NCI-H1417 treated with DMSO at 0.1 percent for 48 hours (cell line): ENCODE results near the gene GPC5.

Experiments used
- DNase-seq: peaks from one replicate; lab custom pipeline; 2025; lab: John Stamatoyannopoulos, UW

The GPC5 gene

GRCh38 chr13:92362717-92363116 is 964.3 kb downstream of the GPC5 start:
- no peak for DNase-seq

GRCh38 chr13:92365904-92366303 is 967.5 kb downstream of the GPC5 start:
- no peak for DNase-seq

DNA sequence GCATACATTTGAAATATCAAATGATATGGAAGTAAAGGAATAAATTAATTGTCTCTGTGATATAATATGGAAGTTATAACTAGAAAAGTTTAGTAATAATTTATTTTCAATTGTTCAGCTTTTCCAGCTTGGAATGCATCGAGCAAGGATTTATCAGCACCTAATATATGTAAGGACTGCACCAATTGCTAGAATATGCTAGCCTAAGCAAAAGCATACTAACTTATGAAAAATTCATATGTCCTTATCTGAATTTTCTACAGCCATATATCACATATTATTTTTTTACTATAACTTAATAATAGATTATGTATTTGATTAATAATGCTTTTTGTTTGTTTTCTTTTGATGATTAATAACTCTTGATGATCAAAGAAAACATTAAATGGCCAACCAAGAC is 979.0 kb downstream of the GPC5 start:
- no peak for DNase-seq

DNA sequence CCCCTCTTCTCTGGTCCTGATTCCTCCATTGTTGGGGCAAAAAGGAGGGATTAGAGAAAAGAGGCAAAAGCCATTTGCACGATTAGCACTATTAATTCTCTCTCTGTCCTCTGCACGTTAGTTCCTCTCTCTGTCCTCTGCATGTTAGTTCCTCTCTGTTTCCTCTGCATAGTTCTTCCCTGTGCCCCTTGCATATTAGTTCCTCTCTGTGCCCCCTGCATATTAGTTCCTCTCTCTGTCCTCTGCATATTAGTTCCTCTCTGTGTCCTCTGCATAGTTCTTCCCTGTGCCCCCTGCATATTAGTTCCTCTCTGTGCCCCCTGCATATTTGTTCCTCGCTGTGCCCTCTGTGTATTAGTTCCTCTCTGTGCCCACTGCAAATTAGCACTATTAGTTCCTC is 981.0 kb downstream of the GPC5 start:
- DNase-seq: no peak

DNA sequence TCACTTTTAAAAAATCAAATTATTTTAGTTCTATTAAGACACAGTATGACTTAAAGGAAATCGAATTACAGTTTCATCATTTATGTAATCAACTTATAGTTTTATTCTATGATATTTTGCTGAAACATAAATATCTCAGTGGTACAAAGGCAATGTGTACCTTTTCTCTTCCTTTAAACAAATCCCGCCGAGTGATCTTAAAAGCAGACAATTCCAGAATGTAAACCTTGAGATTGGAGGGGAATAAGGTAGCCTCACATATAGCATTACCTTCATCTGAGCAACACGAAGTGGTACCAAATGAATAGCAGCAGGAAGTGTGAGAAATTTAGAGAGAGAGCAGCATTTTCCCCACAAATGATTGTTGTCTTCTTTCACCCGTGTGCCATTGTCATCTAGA is 986.0 kb downstream of the GPC5 start:
- no peak for DNase-seq

GRCh38 chr13:92387245-92387644 is 988.8 kb downstream of the GPC5 start:
- DNase-seq: no peak

DNA sequence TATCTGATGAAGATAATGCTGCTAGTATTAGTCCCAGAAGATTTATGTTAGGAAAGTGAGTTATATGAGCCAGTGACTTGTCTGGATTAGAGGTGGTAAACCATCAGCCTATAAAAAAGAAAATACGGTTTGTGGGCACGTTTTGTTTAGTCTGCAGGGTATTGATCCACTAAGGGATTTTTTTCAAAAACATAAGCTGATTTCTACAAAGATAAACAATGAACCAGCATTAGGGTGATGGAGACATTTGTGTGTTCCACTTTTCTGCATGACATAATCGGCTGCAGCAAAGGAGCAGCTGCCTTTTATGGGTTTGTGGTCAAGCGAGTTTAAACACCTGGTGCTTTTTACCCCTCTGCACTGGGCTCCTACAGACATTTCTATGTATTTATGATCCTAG is 991.8 kb downstream of the GPC5 start:
- DNase-seq: peak; percentile 93

DNA sequence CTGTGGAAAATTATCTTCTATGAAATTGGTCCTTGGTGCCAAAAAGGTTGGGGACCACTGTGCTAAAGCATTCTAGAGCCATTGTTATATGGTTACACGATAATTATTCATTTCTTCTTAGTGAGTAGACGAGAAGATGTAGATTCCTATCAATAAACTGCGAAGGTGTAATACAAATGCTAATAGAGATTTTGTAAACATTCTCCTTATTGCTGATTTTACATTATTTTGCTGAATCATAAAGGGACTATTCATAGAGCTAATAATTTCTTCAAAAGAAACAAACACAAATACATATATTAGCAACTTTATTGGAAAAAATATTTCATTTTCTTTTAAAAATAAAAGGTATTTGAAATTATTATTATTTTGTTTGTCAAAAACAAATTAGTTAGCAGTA is 1005.2 kb downstream of the GPC5 start:
- no peak for DNase-seq

GRCh38 chr13:92407858-92408257 is 1009.4 kb downstream of the GPC5 start:
- DNase-seq: no peak

DNA sequence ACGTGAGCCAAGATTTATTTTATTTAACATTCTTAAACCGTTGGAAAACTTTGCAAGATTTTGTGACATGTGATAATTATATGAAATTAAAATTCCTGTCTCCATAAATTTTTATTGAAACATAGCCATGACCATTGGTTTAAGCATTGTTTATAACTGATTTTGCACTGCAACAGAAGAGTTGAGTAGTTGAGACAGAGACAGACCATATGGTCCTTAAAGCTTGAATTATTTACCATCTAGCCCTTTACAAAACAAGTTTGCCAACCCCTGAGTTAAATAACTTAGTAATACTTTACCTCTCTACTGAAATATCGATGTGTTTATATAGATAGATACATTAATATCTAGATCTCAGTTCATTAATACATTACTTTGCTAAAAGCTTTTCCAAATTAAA is 1014.1 kb downstream of the GPC5 start:
- no peak for DNase-seq

DNA sequence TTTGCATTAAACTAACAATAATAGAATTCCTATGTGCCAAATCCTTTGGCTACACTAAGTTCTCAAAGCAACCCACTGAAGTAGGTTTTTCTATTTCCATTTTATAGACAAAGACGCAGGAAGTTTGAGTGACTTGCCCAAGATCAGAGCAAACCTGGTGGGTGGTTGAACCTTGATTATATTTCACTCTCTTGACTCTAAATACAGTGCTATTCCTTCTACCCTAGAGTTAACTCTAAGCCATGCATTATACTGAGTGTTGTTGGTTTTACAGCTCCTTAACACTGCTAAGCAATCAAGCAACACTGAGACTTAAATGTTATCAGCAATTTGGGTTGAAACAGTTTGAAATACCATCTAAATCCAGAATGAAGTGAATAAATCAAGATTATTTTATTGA is 1014.6 kb downstream of the GPC5 start:
- no peak for DNase-seq

DNA sequence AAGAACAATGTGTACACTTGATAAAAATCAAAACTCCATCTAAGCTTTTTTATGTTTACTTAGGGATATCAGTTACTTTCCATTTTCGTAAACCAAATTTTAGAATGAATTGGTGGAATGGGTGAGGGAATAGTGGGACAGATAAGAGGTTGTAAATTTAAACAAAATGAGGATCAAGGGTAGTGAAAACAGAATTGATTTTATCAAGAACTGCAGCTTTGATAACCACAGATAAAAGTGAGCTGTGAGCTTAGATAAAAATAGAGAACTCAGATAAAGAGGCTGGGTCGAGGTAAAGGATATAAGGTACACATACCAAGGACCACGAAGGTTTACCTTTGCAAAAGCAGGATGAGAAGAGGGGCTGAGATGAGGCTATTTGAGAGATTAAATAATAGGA is 1015.0 kb downstream of the GPC5 start:
- DNase-seq: no peak

GRCh38 chr13:92414851-92415250 is 1016.4 kb downstream of the GPC5 start:
- DNase-seq: no peak

GRCh38 chr13:92415781-92416180 is 1017.4 kb downstream of the GPC5 start:
- DNase-seq: no peak

DNA sequence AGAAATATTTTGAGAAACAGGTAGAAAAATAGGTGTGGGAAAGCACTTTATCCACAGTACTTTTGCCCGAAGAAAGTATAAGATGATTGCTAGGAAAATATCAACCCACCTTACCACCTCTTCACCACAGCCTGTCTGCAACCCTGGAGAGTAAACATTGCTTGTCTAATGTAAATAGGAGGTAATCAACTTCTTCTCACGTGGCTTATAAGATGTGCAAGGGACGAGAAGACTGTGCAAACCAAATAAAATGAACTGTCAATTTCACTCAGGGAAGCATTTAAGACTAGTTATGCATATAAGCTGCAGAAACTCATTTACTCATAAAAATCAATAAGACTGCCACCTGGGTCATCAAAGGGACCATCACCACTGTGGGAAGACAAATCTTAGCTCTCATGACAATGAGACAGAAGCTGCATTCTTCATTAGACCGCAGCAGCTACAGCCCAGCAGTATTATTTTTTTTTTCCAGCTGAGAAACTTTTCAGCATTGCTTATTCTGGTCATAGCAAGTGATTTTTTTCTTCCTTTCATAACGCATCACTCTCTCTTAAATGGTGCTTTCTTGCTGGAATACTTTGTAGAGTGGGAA is 1020.5 kb downstream of the GPC5 start:
- no peak for DNase-seq

GRCh38 chr13:92429231-92429630 is 1030.8 kb downstream of the GPC5 start:
- DNase-seq: no peak

DNA sequence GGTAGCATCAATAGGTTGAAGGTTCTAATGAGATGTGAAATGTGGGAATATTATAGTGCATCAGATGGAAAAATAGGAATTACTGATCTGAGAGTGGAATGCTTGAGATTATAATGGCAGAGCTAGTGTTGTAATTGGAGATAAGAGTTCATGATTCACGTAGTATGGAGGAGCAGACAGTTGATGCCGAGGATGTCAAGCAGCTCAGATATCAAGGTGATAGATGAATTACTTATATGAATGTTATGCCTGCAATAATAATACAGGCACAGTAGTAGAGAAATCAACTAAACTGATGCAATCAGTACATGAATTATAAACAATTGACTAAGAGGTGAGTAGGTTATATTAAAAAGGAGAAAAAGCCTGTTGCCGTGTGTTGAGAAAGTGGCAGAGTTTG is 1035.0 kb downstream of the GPC5 start:
- no peak for DNase-seq

DNA sequence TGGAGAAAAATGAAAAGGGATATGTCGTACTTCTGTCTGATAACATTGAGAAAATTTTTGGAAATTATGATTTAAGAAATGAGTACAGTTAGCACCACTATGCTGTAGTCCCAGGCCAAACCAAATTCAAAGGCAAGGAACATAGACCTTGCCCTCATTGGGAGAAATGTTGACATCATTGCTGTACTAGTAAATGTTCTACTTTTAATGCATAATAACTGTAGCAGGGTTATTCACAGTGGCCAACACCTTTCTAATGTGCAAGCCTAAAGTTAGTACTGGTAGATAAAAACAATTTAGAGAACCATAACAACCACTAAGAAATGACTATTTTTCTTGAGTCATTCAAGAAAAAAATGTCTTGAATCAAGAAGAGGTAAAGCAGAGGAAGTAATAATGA is 1035.5 kb downstream of the GPC5 start:
- DNase-seq: no peak

DNA sequence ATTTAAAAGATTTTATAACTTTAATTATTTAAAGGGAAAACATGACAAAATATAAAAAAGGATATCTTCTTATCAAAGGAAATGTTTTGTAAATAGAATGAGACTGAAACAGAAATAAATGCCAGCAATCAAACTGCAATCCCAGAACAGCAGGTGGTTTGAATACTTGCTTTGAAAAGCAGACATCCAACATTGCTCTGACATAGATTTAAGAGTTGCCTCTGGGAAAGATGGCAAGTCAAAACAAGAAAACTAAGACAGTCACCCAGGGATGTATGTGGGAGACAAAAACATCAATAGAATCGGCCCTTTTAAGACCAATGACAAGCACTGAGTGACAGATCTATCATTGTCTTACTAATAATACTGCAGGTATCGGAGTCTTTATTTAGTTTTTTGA is 1038.5 kb downstream of the GPC5 start:
- peak; percentile 29 for DNase-seq

DNA sequence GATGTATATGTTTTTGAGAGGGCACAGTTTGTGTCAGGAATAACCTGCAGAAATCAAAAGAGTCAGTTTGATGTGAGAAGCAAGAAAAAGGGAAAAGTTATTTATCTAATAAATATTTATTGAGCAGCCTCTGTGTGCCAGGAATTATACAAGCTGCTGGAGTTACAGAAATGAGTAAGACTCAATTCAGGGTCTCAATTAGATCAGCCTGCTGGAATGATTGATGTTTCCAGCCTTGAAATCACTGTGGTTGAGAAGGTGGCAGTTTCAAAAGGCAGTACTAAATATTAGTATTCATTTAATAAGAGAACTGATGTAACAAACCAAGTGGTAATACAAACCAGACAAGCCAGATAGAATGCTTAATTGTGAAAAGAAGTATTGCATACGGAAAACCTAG is 1045.8 kb downstream of the GPC5 start:
- no peak for DNase-seq

GRCh38 chr13:92451060-92451459 is 1052.6 kb downstream of the GPC5 start:
- no peak for DNase-seq

GRCh38 chr13:92452840-92453239 is 1054.4 kb downstream of the GPC5 start:
- DNase-seq: no peak

DNA sequence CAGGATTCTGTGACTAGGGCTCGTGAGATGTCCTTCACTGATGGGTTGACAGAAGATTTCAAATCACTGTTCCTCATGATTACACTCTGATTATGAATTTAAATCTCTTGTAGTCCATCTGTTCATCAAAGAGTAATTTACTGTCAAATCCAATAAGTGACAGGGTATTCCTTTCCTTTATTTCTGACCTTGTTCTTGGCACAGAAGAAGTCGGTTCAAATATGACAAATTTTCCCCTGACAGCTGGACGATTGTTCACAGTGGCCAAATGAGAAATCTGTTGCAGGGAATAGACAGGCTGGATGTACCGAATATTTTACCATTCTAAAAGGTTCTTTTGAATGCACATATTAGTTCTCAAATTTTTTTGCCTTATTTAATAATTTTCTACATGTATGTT is 1060.9 kb downstream of the GPC5 start:
- no peak for DNase-seq

DNA sequence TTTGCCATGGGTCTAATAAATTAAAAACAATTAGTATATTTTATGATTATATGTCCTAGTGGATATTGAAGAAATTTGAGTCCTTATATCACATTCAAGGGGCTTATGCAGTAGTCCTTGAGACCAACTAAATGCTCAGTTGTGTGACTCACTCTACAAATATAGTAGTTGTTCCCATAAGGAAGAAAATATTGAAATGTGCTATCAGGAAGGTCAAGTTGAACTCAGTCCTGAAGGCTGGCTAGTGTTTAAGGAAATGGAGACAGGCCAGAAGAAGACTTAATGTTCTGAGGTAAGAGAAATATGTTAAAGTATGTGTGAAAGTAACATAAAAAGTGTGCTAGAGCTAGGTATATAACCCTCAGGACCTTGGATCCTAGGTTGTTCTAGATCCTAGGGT is 1062.1 kb downstream of the GPC5 start:
- no peak for DNase-seq

DNA sequence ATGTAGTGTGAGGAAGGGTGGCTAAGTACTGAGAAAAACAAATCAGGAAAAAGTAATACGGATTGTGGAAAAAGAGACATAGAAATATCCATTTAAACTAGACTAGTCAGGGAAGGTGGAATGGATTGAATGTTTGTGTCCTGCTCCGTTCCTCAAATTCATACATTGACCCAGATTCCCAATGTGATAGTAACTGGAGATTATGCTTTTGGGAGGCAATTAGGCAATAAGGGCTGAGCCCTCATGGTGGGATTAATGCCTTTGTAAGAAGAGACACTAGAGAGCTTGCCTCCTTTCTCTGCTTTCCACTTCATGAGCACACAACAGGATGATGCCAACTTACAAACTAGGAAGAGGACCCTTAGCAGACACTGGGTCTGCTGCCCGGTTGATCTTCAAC is 1063.0 kb downstream of the GPC5 start:
- no peak for DNase-seq
